IgD-negative memory B cell (primary cell): Measurements from ENCODE around the gene SLC6A20. TPM values are rescaled to one million over a fixed set of nuclear protein-coding genes. Genes with fewer than 3 reads are reported as not detected.

Source experiments
- H3K27ac Mint-ChIP-seq, 3 donors: one replicate each; pipeline ENCODE4 v1.8.0; 2020 to 2022; ENCODE audit warnings: mild to moderate bottlenecking in 3 of 3, mixed read lengths in 3 of 3, moderate library complexity in 1 of 3
- H3K27me3 Mint-ChIP-seq: one replicate; pipeline ENCODE4 v1.8.0; 2021; ENCODE audit warnings: mixed read lengths
- H3K36me3 Mint-ChIP-seq: one replicate; pipeline ENCODE4 v1.8.0; 2020; ENCODE audit warnings: mild to moderate bottlenecking, mixed read lengths
- H3K4me1 Mint-ChIP-seq, 3 donors: one replicate each; pipeline ENCODE4 v1.8.0; 2020 to 2022; ENCODE audit warnings: mixed read lengths in 3 of 3, mild to moderate bottlenecking in 1 of 3
- H3K4me3 Mint-ChIP-seq, 4 donors: one replicate each; pipeline ENCODE4 v1.8.0; 2020 to 2022; ENCODE audit warnings: mild to moderate bottlenecking in 4 of 4, mixed read lengths in 4 of 4, moderate library complexity in 3 of 4
- H3K9me3 Mint-ChIP-seq, 3 donors: one replicate each; pipeline ENCODE4 v1.8.0; 2020 to 2021; ENCODE audit warnings: mixed read lengths in 3 of 3, mild to moderate bottlenecking in 1 of 3
- polyA plus RNA-seq: library from polyadenylated mRNA; unstranded; fragments of 300-500 nt; fragmentation: Illumina TruSeq; gene quantifications from one replicate; pipeline ENCODE4 v1.2.3, GENCODE V29; 2021

SLC6A20 gene
- polyA plus RNA-seq, 1 donor from 2014 or later = 0.69 TPM

DNA sequence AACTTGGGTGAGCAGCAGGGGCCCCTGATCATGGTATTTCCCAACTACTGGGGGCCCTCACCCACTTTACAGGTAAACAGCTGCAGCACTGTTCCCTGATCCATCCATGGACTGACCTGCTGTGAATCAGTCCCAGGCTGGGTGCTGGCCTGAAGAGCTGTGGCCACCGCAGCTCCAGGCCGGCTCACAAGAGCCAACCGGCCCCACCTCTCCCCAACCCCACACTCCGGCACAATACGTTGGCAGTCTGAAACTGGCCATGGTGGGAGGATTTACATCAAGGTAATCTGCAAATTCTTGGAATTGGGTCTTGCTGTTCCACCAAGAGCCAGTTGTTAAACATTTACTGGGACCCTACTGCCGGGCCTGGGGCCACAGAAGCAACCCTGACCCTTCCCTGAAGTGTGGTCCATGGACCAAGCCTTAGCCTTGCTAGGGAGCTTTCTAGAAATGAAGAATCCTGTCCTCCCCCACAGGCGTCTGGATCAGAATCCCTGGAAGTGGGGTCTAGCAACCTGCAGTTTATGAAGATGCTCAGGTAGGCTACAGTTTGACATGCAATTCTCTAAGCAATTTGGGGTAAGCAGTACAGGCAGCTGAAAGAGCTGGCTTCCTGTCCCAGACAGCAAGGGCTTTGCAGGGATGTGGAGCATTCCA lies 3.7 kb downstream of the SLC6A20 start:
- peaks cover 22% of the 10 kb centered on the region for H3K27me3 Mint-ChIP-seq
- H3K4me3 Mint-ChIP-seq = peak overlapping the region in 1 of 4 donors; percentile 45
- H3K4me1 Mint-ChIP-seq = peaks cover 10 to 21% (median 12%) of the 10 kb centered on the region in 3 donors
- H3K36me3 Mint-ChIP-seq = no peaks in the 10 kb centered on the region
- H3K27ac Mint-ChIP-seq = no peak overlapping the region
- H3K9me3 Mint-ChIP-seq = peaks cover 1 to 12% (median 9%) of the 10 kb centered on the region in 3 donors

DNA sequence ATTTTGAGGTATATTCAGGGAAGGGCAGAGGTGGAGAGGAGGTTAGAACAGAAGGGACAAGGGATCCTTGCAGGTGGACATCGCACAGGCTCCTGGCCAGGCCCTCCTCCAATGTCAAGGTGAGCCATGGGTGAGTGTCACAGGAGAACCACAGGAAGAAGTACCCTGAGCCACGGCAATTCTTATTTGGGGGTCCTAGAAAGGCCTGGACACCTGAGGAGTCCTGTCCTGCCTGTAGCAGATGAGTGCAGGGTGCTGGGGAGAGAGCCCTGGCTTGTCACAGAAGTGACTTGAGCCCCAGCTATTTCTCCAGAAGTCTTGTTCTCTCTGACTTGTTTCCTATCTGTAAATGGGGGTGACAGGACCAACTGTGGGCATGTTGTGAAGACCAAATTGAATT lies 4.3 kb downstream of the SLC6A20 start:
- H3K27me3 Mint-ChIP-seq = peaks cover 19% of the 10 kb centered on the region
- peaks cover 1 to 12% (median 10%) of the 10 kb centered on the region in 3 donors for H3K9me3 Mint-ChIP-seq
- peaks cover 4% of the 10 kb centered on the region for H3K36me3 Mint-ChIP-seq
- H3K27ac Mint-ChIP-seq = no peak overlapping the region
- H3K4me1 Mint-ChIP-seq = peaks cover 9 to 21% (median 10%) of the 10 kb centered on the region in 3 donors
- no peak overlapping the region for H3K4me3 Mint-ChIP-seq

DNA sequence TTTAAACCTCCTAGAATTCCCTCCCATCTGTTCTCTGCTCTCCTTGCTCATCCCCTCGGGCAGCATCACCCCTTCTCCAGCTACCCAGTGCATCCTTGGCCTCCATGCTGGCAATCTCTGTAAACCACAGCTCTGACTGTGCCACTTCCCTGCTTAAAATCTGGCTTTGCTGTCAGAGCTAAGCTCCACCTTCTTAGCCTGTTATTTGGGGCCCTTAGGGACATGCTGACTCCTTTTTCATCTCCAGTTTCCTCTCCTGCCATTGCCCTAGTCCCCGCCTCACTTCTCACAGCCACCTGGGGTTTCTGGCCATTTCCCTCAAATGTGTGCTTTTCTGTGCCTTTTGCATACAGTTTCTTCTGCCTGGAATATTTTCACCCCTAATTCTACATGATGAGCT lies 5.7 kb downstream of the SLC6A20 start:
- peaks cover 6 to 17% (median 7%) of the 10 kb centered on the region in 3 donors for H3K4me1 Mint-ChIP-seq
- no peak overlapping the region for H3K27ac Mint-ChIP-seq
- peaks cover 4% of the 10 kb centered on the region for H3K36me3 Mint-ChIP-seq
- H3K9me3 Mint-ChIP-seq = peaks cover 1 to 12% (median 11%) of the 10 kb centered on the region in 3 donors
- H3K27me3 Mint-ChIP-seq = peaks cover 16% of the 10 kb centered on the region
- H3K4me3 Mint-ChIP-seq = no peak overlapping the region

DNA sequence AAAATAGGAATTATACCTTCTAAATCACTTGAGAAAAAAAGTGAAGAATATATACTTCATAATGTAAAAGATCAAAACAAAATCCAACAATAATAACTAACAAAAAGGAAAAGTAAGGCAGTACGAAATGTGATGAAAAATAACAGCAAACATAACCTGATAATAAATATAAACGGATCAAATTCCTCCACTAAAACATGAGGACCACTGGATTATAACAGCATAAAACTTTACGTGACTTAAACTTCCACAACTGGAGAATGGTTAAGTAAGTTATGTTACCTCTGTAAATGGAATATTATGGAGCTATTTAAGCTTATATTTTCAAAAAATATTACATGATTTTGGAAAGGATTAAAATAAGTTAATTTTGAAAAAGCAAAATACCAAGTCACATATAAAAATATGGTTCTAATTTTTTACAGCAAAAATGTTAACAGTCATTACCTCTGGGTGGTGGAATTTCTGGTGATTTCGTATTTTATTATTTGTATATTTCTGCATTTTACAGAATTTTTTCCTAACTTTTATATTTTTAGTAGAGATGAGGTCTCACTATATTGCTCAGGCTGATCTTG lies 7.0 kb downstream of the SLC6A20 start:
- H3K27ac Mint-ChIP-seq = no peak overlapping the region
- H3K4me3 Mint-ChIP-seq = no peak overlapping the region
- H3K4me1 Mint-ChIP-seq = peaks cover 5 to 12% (median 6%) of the 10 kb centered on the region in 3 donors
- H3K9me3 Mint-ChIP-seq = peaks cover 1 to 15% (median 15%) of the 10 kb centered on the region in 3 donors
- H3K27me3 Mint-ChIP-seq = peaks cover 9% of the 10 kb centered on the region
- H3K36me3 Mint-ChIP-seq = peaks cover 7% of the 10 kb centered on the region

DNA sequence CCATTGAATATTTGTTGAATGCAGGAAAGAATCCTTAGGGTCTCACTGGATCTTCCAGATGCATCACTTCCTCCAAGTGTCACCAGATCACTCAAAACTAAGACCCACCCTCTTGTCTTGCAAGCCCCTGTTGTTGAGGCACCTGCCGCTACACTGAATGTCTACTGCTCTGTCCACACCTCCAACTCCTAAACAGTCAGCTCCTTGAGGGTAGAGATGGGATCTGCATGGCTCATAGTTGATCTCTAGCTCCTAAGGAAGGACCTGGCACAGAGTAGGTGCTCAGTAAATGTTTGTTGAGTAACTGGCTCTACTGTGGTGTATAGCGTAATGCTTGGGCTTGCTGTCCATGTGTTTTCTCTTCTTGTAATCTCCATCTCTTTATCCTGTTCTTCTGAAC lies 8.8 kb downstream of the SLC6A20 start:
- Mint-ChIP-seq H3K36me3 (peaks cover 7% of the 10 kb centered on the region), H3K4me3 (no peak overlapping the region), H3K27me3 (peaks cover 6% of the 10 kb centered on the region), H3K9me3 (peaks cover 1 to 18% (median 16%) of the 10 kb centered on the region in 3 donors), H3K27ac (no peak overlapping the region), H3K4me1 (peaks cover 5 to 8% (median 6%) of the 10 kb centered on the region in 3 donors)

DNA sequence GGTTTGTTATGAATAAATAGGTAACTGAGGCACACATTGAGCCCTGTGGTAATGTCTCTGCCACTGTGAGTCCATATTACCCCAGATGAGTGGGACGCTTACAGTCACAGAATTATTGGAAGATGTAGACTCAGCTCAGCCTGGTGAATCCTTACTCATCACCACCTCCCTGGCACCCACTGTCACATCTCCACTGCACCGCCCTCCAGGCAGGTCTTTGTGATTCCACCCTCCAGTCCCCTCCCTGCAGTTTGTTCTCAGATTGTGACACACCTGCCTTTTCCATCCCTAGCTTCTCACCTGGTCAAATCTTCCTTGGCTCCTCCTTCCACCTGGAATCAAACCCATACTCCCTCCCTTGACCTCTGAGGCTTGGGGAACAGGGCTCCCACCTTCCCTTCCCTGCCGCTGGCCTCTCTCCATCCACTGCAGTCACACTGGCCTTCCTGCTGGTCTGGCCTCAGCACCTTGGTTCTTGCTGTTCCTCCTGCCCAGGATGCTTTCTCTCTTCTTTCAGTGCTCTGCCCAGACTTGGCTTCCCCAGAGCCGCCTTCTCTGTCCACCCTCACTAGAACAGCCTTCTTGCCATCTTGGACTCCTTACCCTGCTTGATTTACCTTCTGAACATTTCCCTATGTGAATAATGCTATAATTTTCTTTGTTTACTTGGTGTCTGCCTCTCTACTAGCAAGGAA lies 9.4 kb downstream of the SLC6A20 start:
- Mint-ChIP-seq H3K36me3 (peaks cover 7% of the 10 kb centered on the region), H3K4me3 (no peak overlapping the region), H3K27ac (no peak overlapping the region), H3K4me1 (peaks cover 5 to 7% (median 6%) of the 10 kb centered on the region in 3 donors), H3K9me3 (peaks cover 1 to 18% (median 16%) of the 10 kb centered on the region in 3 donors), H3K27me3 (peaks cover 6% of the 10 kb centered on the region)

DNA sequence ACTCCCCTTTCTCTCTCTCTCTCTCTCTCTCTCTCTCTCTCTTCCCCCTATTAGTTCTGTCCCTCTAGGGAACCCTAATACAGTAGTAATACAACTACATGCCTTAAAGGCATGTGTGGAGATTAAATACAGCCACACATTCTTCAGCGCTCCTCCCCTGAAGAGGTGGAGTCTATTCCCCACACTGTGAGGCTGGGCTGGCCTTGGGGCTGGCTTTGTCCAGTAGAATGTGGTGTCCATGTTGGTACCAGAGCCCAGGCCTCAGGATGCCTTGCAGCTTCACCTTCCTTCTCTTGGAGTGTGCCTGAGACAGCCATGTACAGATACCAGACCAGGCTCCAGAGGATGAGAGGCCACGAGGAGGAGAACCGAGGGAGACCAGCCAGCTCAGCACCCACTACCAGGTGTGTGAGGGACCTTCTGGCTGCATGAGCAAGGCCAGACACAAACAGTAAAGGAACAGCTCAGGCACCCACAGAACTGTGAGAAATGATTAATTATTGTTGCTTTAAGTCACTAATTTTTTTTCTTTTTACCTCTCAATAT lies 10.7 kb downstream of the SLC6A20 start:
- no peak overlapping the region for H3K4me3 Mint-ChIP-seq
- H3K36me3 Mint-ChIP-seq = peaks cover 7% of the 10 kb centered on the region
- peak overlapping the region in 2 of 3 donors; percentile 31 to 69 for H3K27ac Mint-ChIP-seq
- peaks cover 1 to 18% (median 16%) of the 10 kb centered on the region in 3 donors for H3K9me3 Mint-ChIP-seq
- peaks cover 6% of the 10 kb centered on the region for H3K27me3 Mint-ChIP-seq
- no peaks in the 10 kb centered on the region for H3K4me1 Mint-ChIP-seq

DNA sequence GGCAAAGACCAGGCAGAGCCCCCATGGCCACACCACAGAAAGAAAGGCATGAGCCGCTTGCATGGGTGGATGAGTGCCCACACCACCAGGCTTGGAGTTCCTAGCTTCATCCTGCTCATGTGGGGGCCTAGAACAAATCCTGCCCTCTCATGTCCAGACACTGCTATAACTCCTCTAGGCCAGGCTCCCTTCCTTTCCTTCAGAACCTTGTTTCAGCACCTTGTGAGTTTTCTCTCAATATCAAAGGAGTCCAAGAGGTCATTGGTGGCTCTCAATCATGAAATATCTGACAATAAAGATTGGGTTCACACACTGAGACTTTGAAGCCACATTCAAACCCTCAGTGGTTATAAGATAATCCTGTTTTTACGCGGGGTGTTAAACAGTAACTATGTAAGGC lies 12.7 kb downstream of the SLC6A20 start:
- peaks cover 0 to 7% (median 6%) of the 10 kb centered on the region in 3 donors for H3K9me3 Mint-ChIP-seq
- H3K4me1 Mint-ChIP-seq = no peaks in the 10 kb centered on the region
- H3K4me3 Mint-ChIP-seq = no peak overlapping the region
- H3K27ac Mint-ChIP-seq = no peak overlapping the region
- H3K36me3 Mint-ChIP-seq = peaks cover 7% of the 10 kb centered on the region
- peaks cover 6% of the 10 kb centered on the region for H3K27me3 Mint-ChIP-seq

DNA sequence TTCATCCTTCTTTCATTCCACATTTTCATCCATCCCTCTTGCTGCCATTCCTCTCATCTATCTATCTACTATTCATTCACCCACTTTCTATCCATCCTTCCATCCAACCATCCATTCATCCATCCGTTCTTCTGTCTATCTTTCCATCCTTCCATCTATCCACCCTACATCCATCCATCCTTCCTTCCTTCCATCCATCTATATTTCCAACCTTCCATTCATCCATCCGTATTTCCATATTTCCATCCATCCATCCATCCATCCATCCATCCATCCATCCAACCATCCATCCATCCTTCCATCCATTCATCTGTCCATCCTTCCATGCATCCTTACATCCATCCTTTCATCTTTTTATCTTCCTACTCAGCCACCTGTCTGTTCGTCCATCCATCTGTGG lies 14.0 kb downstream of the SLC6A20 start:
- H3K27ac Mint-ChIP-seq = no peak overlapping the region
- H3K4me1 Mint-ChIP-seq = no peaks in the 10 kb centered on the region
- peaks cover 6% of the 10 kb centered on the region for H3K27me3 Mint-ChIP-seq
- no peak overlapping the region for H3K4me3 Mint-ChIP-seq
- peaks cover 7% of the 10 kb centered on the region for H3K36me3 Mint-ChIP-seq
- peaks cover 0 to 7% (median 5%) of the 10 kb centered on the region in 3 donors for H3K9me3 Mint-ChIP-seq

DNA sequence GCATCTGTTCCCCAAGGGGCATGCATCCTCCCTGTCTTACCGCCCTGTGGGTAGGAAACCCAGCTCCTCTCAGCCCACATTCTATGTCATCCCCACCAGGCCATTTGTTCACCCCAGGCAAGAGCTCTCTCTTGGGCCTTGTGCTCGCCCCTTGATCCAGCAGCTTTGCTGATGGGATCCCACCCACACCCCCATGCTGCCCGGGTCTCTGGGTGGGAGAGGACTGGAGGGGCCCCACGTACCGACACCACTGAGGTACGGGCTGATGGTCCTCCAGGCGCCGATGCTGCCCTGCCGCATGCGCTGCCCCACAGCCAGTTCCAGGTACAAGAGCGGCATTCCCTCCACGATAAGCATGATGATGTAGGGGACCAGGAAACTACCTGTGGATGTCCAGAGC lies 14.5 kb downstream of the SLC6A20 start:
- no peaks in the 10 kb centered on the region for H3K4me1 Mint-ChIP-seq
- H3K27ac Mint-ChIP-seq = no peak overlapping the region
- H3K4me3 Mint-ChIP-seq = no peak overlapping the region
- H3K36me3 Mint-ChIP-seq = peaks cover 3% of the 10 kb centered on the region
- peaks cover 3% of the 10 kb centered on the region for H3K27me3 Mint-ChIP-seq
- peaks cover 0 to 5% (median 5%) of the 10 kb centered on the region in 3 donors for H3K9me3 Mint-ChIP-seq

DNA sequence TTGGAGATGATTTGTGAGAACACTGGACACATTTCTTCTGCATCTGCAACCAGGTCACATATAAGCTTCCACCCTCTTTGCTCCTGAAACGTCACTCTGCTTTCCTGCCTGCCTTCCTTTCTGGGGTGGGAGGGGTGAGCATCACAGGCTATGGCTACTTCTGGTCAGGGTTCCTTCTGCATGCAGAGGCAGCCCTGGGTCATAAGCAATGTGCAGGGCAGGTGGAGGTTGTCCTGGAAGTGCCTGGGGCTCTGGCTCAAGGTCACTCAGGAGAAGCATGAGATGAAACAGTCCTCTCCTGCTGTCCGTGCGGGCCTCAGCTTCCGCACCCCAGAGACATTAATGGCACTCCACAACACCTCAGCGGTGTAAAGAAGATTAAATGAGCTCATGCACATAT lies 15.1 kb downstream of the SLC6A20 start:
- Mint-ChIP-seq H3K27me3 (peaks cover 1% of the 10 kb centered on the region), H3K27ac (no peak overlapping the region)

DNA sequence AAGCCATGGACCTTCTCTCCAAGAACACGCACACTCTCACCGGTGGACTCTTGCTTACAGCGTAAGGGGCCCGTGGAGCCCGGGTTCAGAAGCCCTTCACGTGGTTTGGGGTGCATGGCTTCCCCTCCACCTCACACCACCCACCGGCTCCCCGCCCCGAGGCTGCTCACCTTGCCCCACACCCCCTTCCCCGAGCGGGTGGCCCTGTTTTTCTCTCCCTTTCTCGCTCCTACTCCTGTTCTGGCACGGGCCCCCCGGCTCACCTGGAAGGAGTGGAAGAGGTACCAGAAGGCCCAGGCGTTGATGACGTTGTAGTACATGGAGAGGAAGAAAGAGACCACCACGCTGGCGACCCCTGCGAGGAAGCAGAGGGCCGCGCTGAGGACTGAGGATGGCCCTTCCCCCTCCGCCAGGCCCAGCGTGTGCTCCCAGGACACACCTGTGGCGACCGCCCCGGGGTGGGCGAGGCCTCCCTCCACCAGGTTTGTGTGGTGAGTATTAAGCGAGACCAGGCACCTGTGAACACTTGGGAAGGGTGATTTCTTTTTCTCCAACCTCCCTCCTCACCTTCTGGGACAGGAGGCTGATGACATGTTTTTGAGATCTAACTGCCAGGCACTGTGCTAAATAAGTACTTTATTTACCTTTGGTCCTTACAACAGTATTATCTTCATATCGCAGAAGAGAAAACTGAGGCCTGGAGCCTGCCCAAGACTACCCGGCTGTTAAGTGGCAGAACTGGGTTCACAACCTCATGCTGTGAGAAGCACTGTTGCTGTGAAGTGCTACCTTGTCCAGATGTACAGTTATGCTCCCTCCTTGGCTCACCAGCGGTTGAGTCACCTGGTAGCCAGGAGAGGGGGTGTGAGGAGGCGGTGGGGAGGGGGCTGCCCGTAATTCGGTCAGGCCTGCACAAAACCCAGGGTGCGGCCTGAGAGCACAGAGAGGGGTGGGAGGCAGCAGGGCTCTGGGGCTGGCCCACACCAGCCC lies 16.3 kb downstream of the SLC6A20 start:
- peaks cover under 1% of the 10 kb centered on the region for H3K36me3 Mint-ChIP-seq
- no peaks in the 10 kb centered on the region for H3K4me1 Mint-ChIP-seq
- no peak overlapping the region for H3K27ac Mint-ChIP-seq
- peaks cover 0 to 5% (median 5%) of the 10 kb centered on the region in 3 donors for H3K9me3 Mint-ChIP-seq
- no peak overlapping the region for H3K4me3 Mint-ChIP-seq
- no peaks in the 10 kb centered on the region for H3K27me3 Mint-ChIP-seq

More for the DNA sequence above, 15.1 kb downstream of the SLC6A20 start:
- H3K4me1 Mint-ChIP-seq = no peaks in the 10 kb centered on the region
- H3K36me3 Mint-ChIP-seq = peaks cover 3% of the 10 kb centered on the region
- peaks cover 0 to 5% (median 5%) of the 10 kb centered on the region in 3 donors for H3K9me3 Mint-ChIP-seq
- H3K4me3 Mint-ChIP-seq = no peak overlapping the region

DNA sequence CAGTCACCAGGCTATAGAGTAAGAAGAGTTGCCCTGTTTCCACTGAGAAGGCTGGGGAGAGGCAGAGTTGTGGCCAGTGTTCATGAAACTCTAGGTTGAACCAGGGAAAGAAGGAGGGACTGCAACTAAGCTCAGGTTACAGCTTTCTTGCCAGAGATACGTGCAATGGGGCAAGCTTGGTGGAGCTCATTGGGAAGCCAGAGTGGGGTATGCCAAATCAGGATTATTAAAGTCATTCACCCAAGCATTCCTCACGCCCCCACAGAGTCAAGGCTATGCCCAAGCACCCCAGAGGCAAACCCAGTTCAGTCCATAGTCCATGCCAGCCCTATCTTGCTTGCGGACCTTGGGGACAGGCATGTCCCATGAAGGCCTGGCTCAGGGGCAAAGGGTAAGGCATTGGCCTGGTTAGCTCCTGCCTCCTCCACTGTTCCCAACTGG lies 17.6 kb downstream of the SLC6A20 start:
- H3K27ac Mint-ChIP-seq = no peak overlapping the region
- no peaks in the 10 kb centered on the region for H3K9me3 Mint-ChIP-seq
- H3K36me3 Mint-ChIP-seq = no peaks in the 10 kb centered on the region

DNA sequence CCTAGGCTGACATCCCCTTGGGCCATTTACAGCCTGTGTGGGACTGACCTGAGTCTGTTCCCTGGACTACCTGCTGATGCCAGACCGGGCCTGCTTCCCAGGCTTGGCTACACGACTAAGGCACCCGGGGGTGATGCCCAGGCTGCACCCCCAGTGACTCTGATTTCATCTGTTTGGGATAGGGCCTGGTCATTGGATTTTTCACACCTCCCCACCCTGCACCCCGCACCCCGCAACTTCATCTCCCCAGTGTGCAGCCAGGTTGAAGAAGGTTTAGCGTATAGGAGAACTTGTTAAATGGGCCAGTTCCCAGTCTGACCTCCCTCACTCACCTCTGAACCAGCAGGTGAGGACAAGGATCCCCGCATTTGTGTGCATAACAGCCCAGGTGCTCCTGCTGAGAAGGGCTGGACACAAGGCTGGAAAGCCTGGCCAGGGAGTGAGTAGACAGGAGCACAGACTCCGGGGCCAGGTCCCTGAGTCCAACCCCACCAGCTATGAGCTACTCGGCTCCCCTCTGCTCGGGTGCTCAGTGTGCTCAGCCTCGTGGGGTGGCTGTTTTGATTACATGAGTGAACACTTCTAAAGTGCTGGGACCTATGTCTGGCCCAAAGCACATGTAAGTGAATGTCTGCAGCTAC lies 18.5 kb downstream of the SLC6A20 start:
- no peak overlapping the region for H3K4me3 Mint-ChIP-seq
- H3K9me3 Mint-ChIP-seq = no peaks in the 10 kb centered on the region
- no peak overlapping the region for H3K27ac Mint-ChIP-seq
- H3K36me3 Mint-ChIP-seq = no peaks in the 10 kb centered on the region
- no peaks in the 10 kb centered on the region for H3K4me1 Mint-ChIP-seq
- no peaks in the 10 kb centered on the region for H3K27me3 Mint-ChIP-seq

More for the DNA sequence above, 17.6 kb downstream of the SLC6A20 start:
- no peak overlapping the region for H3K4me3 Mint-ChIP-seq
- H3K4me1 Mint-ChIP-seq = no peaks in the 10 kb centered on the region
- H3K27me3 Mint-ChIP-seq = no peaks in the 10 kb centered on the region
